Heart left ventricle (tissue), 13 donors: ENCODE results near the gene CRISPLD2.

Source experiments
- POLR2A ChIP-seq, 2 donors: fragments of 450-650 bp; IDR thresholded peaks; one replicate each; pipeline ENCODE4 v1.6.1; 2017; ENCODE audit warnings: antibody characterized with exemption in 2 of 2, mild to moderate bottlenecking in 2 of 2, moderate library complexity in 2 of 2
- TF ChIP-seq, protein P1 (sequence below), 12 donors: fragments of 200-600 bp; sonication (generic) in 4 of 12; IDR thresholded peaks; one replicate each; pipeline versions ENCODE4 v1.5.0 to v1.8.0; 2018 to 2022; ENCODE audit warnings: antibody characterized with exemption in 12 of 12, mild to moderate bottlenecking in 5 of 12
- donor health status: ischemic (EF 13 %, LVEDD 7.1; RV severe dilation, severe dysfunction).
- donor health status: DM: no; HTN: yes; CAD: no.
- donor health status: DM: no; HTN: no; CAD: no.
- donor health status: ischemic (EF 25% LVEDD 6.9; RV normal size, moderate dysfunction).
- donor health status: ischemic (EF 25% LVEDD 5.7; RV mildly dilated, moderate dysfunction).
- donor health status: ischemic (EF 35%, LVEDD 5.7; RV mildly dilated, moderate dysfunction).
- donor health status: nonischemic (EF 11% LVEDD 7.7; RV severe dilation, severe dysfunction).
- donor health status: DM: yes; HTN: yes; CAD: no.
- donor health status: PGD.
- donor health status: ischemic (EF 29% LVEDD 5.4; RV normal size, mild dysfunction).
- donor health status: nonischemic (EF 23%, LVEDD 6.1; RV moderate dilation, normal function).

DNA sequence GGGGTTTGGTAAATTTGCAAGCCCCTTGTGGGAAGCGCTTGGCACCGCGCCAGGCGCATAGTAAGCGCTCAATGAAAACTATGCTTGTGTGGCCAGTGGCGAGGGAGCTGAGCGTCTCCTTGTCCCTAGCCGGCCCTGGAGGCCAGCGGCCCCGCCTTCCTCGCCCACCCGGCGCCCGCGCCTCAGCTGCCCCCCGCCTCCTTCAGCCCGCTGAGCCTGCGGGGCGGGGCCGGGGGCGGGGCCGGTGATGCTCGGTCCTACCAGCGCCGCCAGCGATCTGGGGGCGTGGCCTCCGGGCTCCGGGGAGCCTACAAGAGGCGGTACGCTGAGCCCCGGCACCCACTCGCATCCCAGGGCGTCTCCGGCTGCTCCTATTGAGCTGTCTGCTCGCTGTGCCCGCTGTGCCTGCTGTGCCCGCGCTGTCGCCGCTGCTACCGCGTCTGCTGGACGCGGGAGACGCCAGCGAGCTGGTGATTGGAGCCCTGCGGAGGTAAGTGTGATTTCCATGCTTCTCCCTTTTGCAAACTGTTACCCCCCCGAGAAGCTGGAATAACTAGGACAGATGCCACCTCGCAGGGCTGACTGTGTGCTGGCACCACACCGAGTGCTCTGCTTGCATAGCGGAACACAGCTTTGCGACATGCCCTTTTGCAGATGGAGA lies at the start of gene CRISPLD2:
- TF ChIP-seq, protein P1, sequence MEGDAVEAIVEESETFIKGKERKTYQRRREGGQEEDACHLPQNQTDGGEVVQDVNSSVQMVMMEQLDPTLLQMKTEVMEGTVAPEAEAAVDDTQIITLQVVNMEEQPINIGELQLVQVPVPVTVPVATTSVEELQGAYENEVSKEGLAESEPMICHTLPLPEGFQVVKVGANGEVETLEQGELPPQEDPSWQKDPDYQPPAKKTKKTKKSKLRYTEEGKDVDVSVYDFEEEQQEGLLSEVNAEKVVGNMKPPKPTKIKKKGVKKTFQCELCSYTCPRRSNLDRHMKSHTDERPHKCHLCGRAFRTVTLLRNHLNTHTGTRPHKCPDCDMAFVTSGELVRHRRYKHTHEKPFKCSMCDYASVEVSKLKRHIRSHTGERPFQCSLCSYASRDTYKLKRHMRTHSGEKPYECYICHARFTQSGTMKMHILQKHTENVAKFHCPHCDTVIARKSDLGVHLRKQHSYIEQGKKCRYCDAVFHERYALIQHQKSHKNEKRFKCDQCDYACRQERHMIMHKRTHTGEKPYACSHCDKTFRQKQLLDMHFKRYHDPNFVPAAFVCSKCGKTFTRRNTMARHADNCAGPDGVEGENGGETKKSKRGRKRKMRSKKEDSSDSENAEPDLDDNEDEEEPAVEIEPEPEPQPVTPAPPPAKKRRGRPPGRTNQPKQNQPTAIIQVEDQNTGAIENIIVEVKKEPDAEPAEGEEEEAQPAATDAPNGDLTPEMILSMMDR (IDR thresholded peaks at IDR 0.05) = no peak
- TF ChIP-seq POLR2A (IDR thresholded peaks at IDR 0.05) = peak; percentile 71 to 95
